NOMO-1 treated with dmso at 0.1 percent for 144 hours (cell line): Measurements from ENCODE around the gene ACSL6.

Experiments
- DNase-seq: peaks from one replicate; lab custom pipeline; 2025; ENCODE audit not compliant: unreplicated experiment; lab: John Stamatoyannopoulos, UW

ACSL6 gene

DNA sequence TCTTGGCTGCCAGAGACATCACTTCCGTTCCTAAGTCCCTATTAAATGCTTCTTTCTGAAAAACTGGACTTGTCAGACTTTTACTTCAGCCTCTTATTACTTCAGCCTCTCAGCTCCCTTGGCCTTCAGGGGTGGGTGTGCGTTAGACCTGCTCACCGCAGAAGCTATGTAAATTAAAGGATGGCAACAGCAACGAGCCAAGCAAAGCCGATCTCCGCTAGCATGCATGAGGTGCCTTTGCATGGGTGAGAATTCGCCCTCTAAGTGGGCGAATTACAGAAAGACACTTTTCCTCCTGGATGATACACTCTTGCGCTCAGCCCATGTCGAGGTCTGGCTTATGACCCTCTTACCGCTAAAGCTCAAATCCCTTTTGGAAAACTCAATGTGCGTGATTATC, 38.1 kb upstream of the ACSL6 start:
- no peak for DNase-seq

DNA sequence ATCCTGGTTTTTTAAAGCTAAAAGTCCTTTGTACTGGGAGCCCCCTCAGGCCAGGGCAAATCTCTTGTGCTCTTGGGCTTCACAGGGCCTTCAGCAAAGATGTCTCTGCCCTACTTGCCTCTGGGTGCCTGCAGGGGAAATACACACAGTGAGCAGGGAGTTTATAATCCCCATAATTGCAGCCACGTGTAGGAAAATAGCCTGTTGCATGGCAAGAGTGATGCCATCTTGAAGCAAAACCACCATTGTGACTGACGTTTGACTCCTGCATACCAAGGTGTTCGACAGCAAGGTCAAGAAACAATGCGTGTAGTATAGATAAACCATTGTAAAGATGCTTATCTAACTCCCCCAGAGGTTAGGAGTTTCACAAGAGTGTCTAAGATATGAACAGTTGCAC, 37.6 kb upstream of the ACSL6 start:
- DNase-seq = no peak

DNA sequence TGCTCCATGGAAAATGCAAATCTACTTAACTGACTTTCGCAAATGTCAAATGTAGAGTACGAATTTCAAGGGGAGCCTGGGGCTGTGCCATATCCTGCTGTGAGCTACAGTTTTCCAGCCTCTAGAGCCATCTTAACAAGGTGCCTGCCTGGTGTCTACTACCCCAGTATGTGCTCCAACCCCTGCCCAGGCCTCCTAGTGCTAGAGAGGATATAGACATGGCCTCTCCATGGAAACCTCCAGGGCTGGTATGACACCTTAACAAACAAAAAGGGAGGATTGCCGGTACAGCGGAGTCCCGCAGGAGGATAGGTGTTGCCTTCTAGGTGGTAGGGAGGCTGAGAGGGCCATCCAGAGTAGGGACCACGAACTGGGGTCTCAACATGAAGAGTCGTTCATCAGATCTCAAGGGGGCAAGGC, 35.4 kb upstream of the ACSL6 start:
- DNase-seq = no peak

DNA sequence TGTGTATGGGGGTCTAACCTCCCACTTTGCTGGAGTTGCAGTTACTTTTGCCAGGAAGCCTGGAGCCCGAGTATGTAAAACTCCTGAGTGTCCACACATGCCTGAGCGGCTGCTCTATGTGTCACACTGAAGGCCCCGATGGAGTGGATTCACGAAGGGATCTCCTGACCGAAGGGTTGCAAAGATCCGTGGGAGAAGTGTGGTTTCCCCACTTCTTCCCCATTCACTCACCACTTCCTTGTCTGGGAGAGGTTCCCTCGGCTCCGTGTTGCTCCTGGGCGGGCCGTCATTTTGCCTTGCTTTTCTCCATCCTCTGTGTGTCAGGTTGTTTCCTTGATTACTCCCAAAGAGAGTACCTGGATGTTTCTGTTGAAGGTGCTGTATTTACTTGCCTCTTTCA, 32.7 kb upstream of the ACSL6 start:
- no peak for DNase-seq

DNA sequence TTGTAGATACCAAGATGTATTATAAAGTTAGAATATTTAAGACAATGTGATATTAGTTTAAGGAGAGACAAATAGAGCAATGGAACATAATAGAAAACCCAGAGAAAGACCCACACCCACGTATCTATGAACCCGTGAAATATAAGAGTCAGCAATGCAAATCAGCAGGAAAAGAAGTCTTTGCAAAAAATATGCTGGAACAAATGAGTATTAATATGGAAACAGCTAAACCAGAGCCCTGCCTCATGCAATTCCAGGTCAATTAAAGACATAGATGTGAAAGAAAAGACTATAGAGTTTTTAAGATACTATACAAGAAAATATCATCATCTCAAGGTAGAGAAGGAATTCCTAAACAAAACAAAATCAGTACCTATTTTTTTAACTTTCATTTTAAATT, 25.9 kb upstream of the ACSL6 start:
- DNase-seq = no peak

DNA sequence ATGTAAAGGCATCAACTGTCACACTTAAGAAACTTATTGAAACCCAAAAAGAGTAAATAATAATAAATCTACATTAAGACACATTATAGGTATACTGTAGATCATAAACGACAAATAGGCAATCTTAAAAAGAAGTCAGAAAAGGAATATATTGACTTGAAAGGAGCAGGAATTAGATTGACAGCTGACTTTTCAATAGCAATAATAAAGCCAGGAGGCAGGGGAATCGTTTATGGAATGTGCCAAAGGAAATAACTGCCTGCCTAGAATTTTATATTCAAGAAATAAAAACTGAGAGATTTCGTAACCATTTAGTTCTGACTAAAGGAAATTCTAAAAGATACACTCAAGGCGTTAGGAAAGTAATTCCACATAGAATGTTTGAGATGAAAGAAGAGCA, 21.7 kb upstream of the ACSL6 start:
- DNase-seq = no peak

DNA sequence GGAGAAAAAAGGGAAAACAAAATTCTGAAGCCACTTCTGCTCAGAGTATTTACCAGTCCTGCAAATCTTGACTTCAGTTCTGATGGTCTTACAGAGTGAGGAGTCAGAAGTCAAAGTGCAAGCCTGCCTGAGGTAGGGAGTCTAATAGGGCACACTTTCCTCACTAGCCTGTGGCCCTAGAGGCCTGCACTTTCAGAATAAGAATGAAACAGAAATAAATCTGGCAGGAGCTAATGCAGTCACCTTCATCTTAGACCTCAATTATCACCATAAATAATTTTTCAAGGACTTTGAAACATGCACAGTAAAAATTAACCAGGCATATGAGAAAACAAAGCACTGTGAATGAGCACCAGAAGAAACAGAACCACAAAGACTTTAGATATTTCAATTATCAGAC, 20.7 kb upstream of the ACSL6 start:
- DNase-seq = no peak

DNA sequence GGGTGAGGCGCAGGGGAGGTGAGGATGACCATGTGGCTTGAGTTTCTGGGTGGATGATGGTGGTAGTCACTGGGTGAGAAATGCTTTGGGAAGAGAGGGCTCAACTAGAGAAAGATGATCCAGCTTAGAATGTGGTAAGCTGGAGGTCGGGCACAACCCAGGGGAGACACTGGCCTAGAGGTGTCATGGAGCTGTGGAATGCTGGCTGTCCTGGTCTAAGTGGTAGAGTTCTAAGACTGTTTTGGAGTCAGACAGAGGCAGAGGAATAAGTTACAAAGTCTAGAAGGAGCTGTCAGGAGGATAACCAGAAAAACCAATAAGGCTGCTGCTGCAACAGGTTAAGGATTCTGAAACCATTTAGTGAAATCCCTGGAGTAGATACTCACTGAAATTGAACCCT, 19.2 kb upstream of the ACSL6 start:
- DNase-seq = no peak

DNA sequence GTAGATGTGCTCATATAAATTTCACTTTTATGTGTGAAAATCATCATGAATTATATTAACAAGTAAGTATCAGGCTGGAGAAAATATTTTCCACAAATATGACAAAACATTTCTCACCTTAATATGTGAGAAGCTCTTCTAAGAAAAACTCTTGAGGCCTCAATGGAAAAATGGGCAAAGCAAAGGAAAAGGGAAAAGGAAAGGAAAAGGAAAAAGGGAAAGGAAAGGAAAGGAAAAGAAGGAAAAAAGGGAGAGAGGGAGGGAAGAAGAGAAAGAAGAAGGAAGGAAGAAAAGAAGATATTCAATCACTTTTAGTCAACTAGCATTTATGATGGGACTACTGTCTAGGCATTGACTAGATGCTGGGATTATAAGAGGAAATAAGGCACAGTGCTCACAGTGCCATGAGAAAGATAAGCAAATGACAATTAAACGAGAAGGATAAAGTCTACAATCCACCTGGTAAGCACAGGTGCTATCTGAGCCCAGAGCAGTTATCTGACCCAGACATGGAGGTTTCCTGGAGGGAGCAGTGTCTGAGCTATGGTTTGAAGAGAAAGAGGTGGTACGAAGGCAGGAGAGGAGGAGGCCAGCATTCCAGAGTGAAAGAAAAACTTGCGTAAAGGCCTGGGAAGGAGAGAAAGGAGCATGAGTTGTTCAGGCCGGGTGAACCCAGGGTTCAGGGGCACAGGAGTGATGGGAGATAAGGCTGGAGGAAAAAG, 18.3 kb upstream of the ACSL6 start:
- no peak for DNase-seq

DNA sequence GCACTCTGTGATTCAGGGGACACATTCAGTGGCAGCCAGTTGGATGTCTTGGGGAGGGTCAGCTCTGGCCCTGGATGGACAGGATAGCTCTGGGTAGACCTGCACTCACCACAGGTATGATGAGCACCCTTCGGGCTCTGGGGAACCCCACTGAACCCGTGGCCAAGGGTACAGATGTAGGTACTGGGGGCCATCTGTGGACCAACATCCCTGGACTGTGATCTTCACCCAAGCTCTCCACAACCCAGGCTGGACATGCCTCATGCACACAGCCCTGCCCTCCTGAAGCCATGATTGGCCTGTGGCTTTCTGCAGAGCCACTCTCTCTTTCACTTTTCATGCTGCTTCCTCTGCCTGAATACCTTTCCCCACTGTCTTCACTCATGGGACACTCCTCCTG, 15.6 kb upstream of the ACSL6 start:
- no peak for DNase-seq

DNA sequence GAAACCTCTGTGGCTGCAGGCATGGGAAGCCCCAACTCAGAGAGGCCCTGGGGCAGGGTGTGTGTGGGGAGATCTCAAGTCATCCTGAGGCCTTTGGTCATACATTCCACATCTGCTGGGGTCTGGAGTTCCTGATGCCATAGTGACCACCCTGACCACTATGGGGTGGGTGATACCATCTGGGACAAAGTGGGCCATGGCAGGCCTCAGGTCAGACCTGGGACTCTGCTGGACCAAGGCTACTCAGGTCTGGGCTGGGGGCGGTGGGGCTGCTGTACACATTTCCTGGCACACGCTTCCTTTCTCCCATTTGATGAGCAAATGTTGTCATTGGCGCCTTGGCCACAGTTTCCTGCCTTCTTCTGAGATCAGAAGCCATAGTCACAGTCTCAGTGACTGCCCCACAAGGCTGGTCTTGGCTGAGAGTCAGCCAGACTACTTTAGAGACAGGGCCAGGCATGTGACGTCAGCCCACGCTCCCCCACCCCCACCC, 15.1 kb upstream of the ACSL6 start:
- no peak for DNase-seq

DNA sequence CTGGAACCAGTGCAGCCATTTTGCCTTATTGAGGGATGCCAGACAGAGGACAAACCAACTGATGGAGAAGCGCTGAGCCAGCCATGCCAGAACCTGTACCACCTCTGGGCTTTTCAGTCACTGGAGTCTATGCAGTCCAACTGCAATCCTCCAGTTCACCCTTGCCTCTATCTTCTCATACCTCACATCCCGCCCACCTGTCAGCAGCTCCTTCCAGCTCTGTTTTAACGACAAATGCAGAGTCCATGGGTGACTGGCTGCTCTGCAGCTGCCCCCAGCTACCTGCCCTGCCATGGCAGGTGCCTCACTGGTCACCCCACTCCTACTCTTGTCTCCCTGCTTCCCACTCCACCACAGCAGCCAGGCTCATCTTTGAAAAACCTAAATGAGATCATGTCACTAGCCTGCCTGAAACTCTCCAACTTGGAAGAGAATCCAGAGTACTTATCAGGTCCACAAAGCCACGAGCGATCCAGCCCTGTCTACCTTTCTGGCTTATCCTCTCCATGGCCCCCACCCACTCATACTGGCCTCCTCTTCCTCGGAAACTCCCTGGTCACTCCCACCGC, 14.0 kb upstream of the ACSL6 start:
- DNase-seq = no peak

DNA sequence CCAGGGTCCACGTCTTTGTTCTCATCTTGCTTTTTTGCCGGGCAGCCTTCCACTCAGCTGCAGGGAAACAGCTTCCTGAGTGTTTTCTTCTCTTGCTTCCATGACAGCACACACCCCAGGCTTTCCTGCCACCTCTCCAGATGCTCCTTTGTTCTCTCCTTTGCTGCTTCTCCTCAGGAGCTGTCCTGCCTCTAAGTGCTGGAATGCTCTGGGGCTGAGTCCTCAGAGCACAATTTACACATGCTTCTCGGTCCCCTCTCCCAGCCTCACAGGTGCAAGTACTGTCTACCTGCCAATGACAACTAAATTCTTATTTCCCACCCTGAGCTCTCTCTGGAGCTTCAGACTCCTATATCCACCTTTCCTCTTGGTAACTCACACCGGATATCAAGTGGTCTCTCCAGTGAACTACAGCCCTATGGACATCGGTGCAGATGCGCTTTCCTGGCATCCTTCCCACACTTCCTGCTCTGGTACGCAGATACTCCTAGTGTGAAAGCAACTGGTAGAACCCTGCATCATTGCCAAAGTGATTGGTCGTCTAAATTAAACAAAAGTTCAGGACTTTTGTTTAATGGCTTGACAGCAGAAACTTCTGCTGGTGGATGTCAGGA, 13.4 kb upstream of the ACSL6 start:
- DNase-seq = no peak

DNA sequence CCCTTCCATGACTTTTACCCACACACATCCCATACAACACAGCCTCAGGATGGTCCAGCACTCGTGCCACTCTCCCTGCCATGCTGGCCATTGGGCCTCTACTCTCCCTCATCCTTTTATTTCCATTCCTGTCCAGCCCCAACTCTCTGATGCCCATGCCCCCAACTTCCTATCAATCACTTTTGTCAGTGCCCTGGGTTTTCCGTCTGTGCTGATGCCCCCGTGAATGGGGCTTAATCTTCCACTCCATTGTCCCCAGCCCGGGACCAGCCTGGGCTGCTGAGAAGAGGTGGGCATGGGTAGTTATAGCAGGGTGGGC, 12.6 kb upstream of the ACSL6 start:
- no peak for DNase-seq

DNA sequence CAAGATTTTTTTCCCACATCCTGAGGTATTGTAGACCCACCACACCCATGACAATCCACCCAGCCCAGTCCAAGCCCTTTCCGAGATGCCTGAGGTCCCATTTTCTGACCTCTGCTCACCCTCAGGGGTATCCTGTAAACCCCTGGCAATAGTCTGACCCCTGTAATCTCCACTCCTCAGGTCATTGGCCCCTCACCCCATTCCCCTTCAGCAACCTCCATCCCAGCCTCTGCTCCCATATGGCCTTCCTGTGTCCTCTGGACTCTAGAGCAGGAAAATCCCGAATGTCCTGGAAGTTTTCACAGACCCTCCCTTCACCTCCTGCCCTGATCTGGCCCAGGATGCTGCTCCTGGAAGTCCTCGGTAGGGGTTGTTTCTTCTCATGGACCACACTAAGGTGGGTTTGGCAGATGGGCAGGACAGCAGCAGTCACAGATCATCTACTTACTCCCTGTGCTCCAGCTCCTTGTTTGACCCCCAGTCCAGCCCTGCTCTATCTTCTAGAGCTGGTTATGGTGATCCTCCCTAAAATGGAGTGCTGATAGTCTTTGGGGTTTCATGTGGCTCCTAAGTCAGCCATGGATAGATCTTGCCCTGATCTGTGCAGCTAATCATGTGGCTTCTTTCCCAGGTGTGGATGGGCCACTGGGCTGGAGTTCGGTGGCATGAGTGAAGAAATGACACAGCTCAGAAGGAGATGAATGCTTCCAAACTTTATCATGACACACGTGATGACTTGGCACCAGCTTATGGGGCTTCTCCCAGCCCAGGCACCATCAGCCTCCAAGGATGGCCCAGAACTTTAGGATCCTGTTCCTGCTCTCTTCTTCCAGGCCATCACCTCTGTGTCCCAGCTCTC, 12.0 kb upstream of the ACSL6 start:
- DNase-seq = no peak

DNA sequence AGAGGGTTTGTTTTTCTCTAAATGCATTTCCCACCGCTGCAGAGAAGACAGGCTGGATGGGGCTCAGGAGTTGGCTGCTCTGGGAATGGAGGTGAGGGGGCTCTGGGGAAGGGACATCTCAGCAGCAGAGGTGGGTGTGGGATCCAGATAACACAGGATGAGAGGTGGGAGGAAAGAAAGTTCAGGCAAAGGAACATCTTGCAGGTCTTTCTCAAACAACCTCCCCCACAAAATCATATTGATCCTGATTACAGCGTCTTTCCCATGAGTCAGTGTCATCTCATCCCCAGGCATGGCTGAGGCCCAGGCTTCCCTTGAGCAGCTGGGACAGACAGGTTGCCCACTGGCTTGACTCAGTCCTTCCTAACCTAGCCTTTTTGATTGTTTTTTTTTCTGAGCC, 11.3 kb upstream of the ACSL6 start:
- no peak for DNase-seq

DNA sequence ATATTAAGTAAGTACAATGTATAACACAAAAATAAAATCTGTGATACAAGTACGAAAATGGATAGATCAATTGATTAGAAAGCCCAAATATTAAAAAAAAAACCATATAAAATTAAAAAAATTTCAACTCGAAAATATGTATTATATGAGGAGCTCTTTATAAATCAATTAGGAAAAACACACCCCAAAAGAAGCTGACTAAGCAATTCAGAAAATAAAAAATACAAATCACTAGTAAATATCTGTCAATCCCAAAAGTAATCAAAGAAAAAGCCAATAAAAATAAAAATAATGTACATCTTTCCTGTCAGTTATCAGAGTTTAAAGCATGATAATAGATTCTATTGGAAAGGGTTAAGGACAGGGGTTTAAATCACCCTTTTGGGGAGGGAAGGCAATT, 10.2 kb upstream of the ACSL6 start:
- DNase-seq = no peak

DNA sequence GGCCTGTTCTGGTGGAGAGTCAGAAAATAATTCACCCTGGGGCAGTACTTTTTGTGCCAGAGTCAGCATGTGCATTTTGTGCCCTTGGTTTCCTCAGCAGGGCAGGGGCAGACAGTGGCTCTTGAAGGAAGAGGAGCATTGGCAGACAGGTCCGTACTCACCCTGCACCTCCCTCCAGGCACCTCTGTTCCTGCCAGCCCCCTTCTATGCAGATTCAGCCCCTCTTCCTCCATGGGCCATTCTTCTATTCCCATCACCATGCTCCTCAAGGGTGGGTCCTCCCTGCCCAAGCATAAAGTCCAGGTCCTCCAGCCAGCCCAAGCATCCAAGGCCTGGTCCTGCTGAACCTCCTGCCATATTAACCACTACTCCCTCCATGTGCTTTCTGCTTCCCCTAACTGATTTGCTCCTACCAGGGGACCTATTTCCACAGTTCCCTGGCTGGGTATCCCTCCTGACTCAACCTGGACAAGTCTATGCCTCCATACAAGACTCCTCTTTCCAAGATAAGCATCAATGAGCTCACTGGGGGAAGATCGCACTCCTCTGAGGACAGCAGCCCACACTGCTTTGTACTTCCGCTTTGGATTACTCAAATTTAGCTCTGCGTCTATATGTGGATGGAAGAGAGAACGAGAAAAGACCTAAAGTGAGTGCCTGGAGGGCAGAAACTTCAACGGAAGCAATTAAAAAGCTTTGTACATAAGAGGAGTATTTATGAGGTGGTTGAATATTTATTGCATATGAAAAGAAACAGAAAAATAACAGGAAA, 9.3 kb upstream of the ACSL6 start:
- DNase-seq = peak; percentile 16

DNA sequence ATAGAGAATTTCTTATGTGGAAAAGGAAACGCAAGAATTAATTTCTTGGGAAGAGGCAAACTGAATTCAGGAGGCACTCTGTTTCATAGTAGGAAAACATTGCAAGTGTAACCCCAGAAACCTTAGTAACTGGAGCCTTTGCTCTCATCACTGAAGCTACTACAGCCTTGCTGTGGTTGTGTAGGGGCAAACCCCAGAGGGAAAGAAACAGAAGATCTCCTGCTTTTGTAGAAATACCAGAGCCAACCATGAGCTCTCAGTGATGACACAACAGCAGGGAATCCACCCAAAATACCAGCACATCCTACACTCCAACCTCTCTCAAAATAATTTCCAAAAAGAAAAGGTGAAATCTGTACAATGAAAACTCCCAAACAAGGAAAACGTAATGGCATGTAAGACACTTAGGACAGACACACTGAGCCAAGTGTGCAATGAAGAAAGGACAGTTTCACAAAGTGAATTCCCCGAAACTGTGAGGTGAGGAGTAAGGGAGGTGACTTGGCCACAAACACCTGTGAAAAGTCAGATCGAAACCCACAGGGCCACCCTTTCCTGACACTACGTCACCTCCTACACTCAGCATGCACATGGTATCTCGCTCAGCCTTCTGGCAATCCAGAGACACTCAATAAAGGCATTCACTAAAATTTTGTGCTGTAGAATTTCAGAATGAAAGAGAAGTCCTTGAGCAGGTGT, 8.5 kb upstream of the ACSL6 start:
- DNase-seq = no peak

DNA sequence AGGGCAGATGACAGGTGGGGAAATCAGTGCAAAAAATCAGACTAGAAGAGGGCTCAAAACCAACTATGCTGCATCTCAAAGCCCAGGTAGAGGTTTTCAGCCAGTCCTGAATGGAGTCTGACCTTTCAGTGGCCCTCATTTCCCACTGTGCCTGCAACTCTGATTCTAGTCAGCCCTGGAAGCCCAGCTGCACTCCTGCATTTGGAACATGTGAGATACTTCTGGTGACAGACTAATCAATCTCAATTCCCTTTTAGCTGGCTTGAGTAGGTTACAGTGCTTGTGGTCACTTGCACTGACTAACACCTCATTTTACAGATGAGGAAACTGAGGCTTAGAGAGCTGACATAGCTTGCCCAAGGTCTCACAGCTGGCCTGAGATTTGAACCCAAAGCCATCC, 7.9 kb upstream of the ACSL6 start:
- no peak for DNase-seq
